GM23248 (cell line): ENCODE data around the gene GDI2.

Experiments used
- EZH2 ChIP-seq: fragments of 200-600 bp; sonication (generic); IDR thresholded peaks from 2 replicates; pipeline ENCODE4 v1.6.1; 2018; ENCODE audit warnings: antibody characterized with exemption, mild to moderate bottlenecking; ENCODE audit not compliant: insufficient read depth, poor library complexity, severe bottlenecking
- EZH2phosphoT487 ChIP-seq: fragments of 200-600 bp; sonication (generic); IDR thresholded peaks from 2 replicates; pipeline ENCODE4 v1.6.1; 2018; ENCODE audit warnings: antibody characterized with exemption, moderate library complexity, mild to moderate bottlenecking, low read depth; ENCODE audit not compliant: insufficient read depth

- no peak for TF ChIP-seq EZH2
- TF ChIP-seq EZH2phosphoT487 = no peak
These were observed 75.9 kb downstream of the GDI2 start for GRCh38 chr10:5737352-5737751.
